Activated CD8-positive, alpha-beta T cell treated with anti-CD3 and anti-CD28 coated beads for 36 hours (primary cell): ENCODE results near the gene GABBR2. TPM values are rescaled to one million over a fixed set of nuclear protein-coding genes. Genes with fewer than 3 reads are reported as not detected.

Experiments
- ATAC-seq: fragments of 200-7000 bp; cut with Tn5 transposase; one replicate; pipeline ENCODE4 v1.10.0; 2021; ENCODE audit warnings: mild to moderate bottlenecking, moderate library complexity
- CTCF ChIA-PET: fragments of 350-600 bp; sonication (Branson Sonifier 250); formaldehyde crosslinking; loops from one replicate; lab custom pipeline; 2021; ENCODE audit warnings: antibody characterized with exemption; lab: Charles Lee
- POLR2A ChIA-PET: fragments of 350-600 bp; sonication (Branson Sonifier 250); formaldehyde crosslinking; loops from one replicate; lab custom pipeline; 2021; ENCODE audit warnings: antibody characterized with exemption; lab: Charles Lee
- DNase-seq: peaks from one replicate; pipeline ENCODE4 v3.0.0-alpha.2; 2020
- H3K27ac Mint-ChIP-seq: one replicate; pipeline ENCODE4 v1.8.0; 2021; ENCODE audit warnings: mild to moderate bottlenecking, mixed read lengths
- H3K27me3 Mint-ChIP-seq: one replicate; pipeline ENCODE4 v1.8.0; 2021; ENCODE audit warnings: mixed read lengths
- H3K36me3 Mint-ChIP-seq: one replicate; pipeline ENCODE4 v1.8.0; 2021; ENCODE audit warnings: low read depth, mixed read lengths
- H3K4me1 Mint-ChIP-seq: one replicate; pipeline ENCODE4 v1.8.0; 2021; ENCODE audit warnings: low read depth, mixed read lengths
- H3K4me3 Mint-ChIP-seq: one replicate; pipeline ENCODE4 v1.8.0; 2021; ENCODE audit warnings: mild to moderate bottlenecking, moderate library complexity, mixed read lengths
- H3K9me3 Mint-ChIP-seq: one replicate; pipeline ENCODE4 v1.8.0; 2021; ENCODE audit warnings: mixed read lengths
- intact Hi-C: fragments of 100-400 bp; cut with micrococcal nuclease; formaldehyde crosslinking; loops from one replicate; pipeline ENCODE4 v1.10.0; 2022
- total RNA-seq, 2 experiments: library from RNA; stranded (reverse); gene quantifications; one replicate each; pipeline ENCODE4 v1.2.3, GENCODE V29; 2021
- TF ChIP-seq, protein P1 (sequence below): fragments of 200-600 bp; IDR thresholded peaks from one replicate; pipeline ENCODE4 v1.8.0; 2022; ENCODE audit warnings: antibody characterized with exemption, mild to moderate bottlenecking

GABBR2 gene
- total RNA-seq, 2 experiments from 2014 or later = not detected

- intact Hi-C loops = no loop called here
- Mint-ChIP-seq H3K4me3 (no peak overlapping the region), H3K36me3 (no peaks in the 10 kb centered on the region), H3K27ac (no peak overlapping the region), H3K4me1 (no peaks in the 10 kb centered on the region), H3K9me3 (peaks cover 2% of the 10 kb centered on the region), H3K27me3 (peaks cover 12% of the 10 kb centered on the region)
- TF ChIP-seq, protein P1, sequence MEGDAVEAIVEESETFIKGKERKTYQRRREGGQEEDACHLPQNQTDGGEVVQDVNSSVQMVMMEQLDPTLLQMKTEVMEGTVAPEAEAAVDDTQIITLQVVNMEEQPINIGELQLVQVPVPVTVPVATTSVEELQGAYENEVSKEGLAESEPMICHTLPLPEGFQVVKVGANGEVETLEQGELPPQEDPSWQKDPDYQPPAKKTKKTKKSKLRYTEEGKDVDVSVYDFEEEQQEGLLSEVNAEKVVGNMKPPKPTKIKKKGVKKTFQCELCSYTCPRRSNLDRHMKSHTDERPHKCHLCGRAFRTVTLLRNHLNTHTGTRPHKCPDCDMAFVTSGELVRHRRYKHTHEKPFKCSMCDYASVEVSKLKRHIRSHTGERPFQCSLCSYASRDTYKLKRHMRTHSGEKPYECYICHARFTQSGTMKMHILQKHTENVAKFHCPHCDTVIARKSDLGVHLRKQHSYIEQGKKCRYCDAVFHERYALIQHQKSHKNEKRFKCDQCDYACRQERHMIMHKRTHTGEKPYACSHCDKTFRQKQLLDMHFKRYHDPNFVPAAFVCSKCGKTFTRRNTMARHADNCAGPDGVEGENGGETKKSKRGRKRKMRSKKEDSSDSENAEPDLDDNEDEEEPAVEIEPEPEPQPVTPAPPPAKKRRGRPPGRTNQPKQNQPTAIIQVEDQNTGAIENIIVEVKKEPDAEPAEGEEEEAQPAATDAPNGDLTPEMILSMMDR = no peak
- no peak for DNase-seq
- CTCF ChIA-PET = interaction anchor here (1.5 kb wide), 3 partner anchors 10 to 51 kb away, joined by 3 to 6 read pairs (median 4); no protein-coding TSS in a partner anchor
- ATAC-seq = no peak
- POLR2A ChIA-PET = interaction anchor here (0.6 kb wide), 1 partner anchor 141 kb away, joined by 3 read pairs; no protein-coding TSS in a partner anchor
These were observed 16.2 kb upstream of the GABBR2 start for GRCh38 chr9:98724810-98725530.

GRCh38 chr9:98721643-98722042, 12.9 kb upstream of the GABBR2 start:
- no peak overlapping the region for H3K27ac Mint-ChIP-seq
- ATAC-seq (no peak), DNase-seq (no peak)
- no peak overlapping the region for H3K4me3 Mint-ChIP-seq
- POLR2A ChIA-PET = no interaction called here
- H3K36me3 Mint-ChIP-seq = no peaks in the 10 kb centered on the region
- TF ChIP-seq, protein P1 = no peak
- peaks cover 14% of the 10 kb centered on the region for H3K27me3 Mint-ChIP-seq
- intact Hi-C loops = no loop called here
- no peaks in the 10 kb centered on the region for H3K4me1 Mint-ChIP-seq
- CTCF ChIA-PET = no interaction called here
- H3K9me3 Mint-ChIP-seq = peaks cover 2% of the 10 kb centered on the region

DNA sequence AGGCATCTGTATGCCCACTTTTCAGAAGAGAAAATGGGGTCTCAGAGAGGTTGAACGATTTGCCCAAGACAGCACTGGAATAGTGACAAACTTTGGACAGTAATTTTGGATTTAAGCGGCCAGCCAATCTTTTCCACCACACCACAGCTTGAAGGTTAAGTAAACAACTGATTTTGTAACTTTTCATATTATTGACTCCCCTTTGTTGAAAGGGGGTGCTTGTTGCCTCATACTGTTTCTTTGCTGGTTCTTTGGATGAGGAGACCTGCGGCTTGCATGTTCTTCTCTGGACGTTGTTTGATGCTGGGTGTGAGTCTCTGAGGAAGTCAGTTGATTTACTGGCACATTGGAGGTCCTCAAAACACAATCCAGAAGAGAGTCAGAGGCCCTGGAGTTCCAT, 11.7 kb upstream of the GABBR2 start:
- CTCF ChIA-PET = no interaction called here
- Mint-ChIP-seq H3K9me3 (peaks cover 2% of the 10 kb centered on the region), H3K4me3 (no peak overlapping the region), H3K27me3 (peaks cover 19% of the 10 kb centered on the region), H3K36me3 (no peaks in the 10 kb centered on the region), H3K4me1 (no peaks in the 10 kb centered on the region), H3K27ac (no peak overlapping the region)
- POLR2A ChIA-PET = no interaction called here
- DNase-seq (no peak), ATAC-seq (no peak)
- intact Hi-C loops = no loop called here
- TF ChIP-seq, protein P1 = no peak

- DNase-seq (no peak), ATAC-seq (no peak)
- H3K27me3 Mint-ChIP-seq = peaks cover 20% of the 10 kb centered on the region
- no peaks in the 10 kb centered on the region for H3K4me1 Mint-ChIP-seq
- H3K4me3 Mint-ChIP-seq = no peak overlapping the region
- no peak overlapping the region for H3K27ac Mint-ChIP-seq
- CTCF ChIA-PET = no interaction called here
- POLR2A ChIA-PET = no interaction called here
- TF ChIP-seq, protein P1 = no peak
- H3K9me3 Mint-ChIP-seq = no peaks in the 10 kb centered on the region
- intact Hi-C loops = no loop called here
- no peaks in the 10 kb centered on the region for H3K36me3 Mint-ChIP-seq
These were observed 10.3 kb upstream of the GABBR2 start for GRCh38 chr9:98719055-98719454.

DNA sequence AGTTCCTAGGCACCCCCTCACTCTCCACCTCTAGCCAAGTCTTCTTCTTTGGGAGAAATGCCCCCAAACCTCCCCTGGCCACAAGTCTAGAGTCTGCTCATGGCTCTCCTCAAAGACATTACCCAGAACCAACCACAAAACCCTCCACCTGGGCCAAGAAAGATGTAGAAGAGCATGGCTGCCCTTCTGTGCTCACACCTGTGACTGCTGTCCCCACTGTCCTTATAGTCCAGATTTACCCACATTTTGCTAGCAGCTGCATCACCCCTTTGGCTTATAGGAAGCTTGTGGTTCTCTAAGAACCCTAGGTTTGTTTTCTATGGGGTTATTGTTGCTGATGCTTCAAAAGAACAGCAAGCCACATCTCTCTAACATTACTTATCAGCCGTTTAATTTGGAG, 6.1 kb upstream of the GABBR2 start:
- H3K4me3 Mint-ChIP-seq = no peak overlapping the region

More for the DNA sequence above, 6.1 kb upstream of the GABBR2 start:
- no peak for ATAC-seq
- DNase-seq = no peak
- TF ChIP-seq, protein P1 = no peak
- peaks cover 34% of the 10 kb centered on the region for H3K27me3 Mint-ChIP-seq
- H3K4me1 Mint-ChIP-seq = no peaks in the 10 kb centered on the region
- H3K36me3 Mint-ChIP-seq = no peaks in the 10 kb centered on the region
- CTCF ChIA-PET = interaction anchor here (1.6 kb wide), 1 partner anchor 61 kb away, joined by 3 read pairs; no protein-coding TSS in a partner anchor
- intact Hi-C loops = no loop called here
- no peaks in the 10 kb centered on the region for H3K9me3 Mint-ChIP-seq
- H3K27ac Mint-ChIP-seq = no peak overlapping the region
- POLR2A ChIA-PET = no interaction called here
